M059J (cell line): ENCODE data around the gene LRRIQ1. TPM values are rescaled to one million over a fixed set of nuclear protein-coding genes. Genes with fewer than 3 reads are reported as not detected.

Experiments
- DNase-seq: peaks from one replicate; pipeline ENCODE4 v3.0.0-alpha.2; 2012; ENCODE audit warnings: low read depth
- total RNA-seq: library from RNA; depleted of rRNA; stranded (reverse); fragments of >200 nt; shearing (Covaris generic); gene quantifications from 2 replicates; pipeline ENCODE4 v1.2.3, GENCODE V29; 2014

Gene LRRIQ1
- total RNA-seq, 1 experiment from 2014 or later, result not detected

DNA sequence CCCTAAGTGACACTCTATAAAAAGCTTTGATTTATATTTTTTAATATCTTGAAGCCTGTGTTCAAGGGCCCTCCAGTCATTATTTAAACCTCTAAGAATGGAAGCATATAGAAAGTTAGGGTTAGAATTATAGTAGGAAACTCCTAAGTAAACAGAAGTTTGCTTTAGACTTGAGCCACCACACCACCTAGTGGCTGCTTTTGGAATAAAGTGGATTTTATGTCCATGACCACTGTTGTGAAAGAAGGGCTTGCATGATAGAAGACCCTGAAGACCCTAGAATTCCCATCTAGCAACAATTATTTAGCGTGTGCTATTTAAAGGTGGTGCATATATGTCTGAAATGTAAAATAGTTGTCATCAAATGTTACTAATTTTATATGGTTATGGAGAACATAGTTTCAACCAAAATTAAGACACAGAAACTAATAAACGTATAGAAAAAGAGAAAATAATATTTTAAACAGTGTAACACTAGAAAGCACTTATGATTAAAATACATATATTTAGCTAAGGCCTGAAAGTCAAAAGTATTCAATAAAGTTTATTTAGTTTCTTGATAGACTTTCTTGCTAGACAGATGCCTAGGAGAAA lies 21.3 kb downstream of the LRRIQ1 start:
- DNase-seq, result peak; percentile 21

DNA sequence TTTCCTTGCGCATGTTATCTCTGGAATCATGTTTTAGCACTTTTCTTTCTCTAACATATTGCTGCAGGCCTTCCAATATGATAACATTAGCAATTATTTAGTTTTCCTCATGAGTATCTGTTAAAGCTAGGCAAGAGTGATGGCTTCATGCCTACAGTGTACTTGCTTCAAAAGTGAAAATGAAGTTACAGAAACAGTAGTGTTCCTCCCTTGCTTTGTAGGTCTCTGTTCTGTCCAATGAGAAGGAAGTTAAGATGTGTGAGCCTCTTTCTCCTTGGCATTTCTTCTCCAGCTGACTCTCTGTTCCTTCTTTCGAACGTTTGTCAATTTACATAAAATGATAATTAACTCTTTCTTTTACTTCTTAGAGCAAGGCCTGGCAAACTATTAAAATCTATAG lies 22.2 kb downstream of the LRRIQ1 start:
- DNase-seq, result no peak

DNA sequence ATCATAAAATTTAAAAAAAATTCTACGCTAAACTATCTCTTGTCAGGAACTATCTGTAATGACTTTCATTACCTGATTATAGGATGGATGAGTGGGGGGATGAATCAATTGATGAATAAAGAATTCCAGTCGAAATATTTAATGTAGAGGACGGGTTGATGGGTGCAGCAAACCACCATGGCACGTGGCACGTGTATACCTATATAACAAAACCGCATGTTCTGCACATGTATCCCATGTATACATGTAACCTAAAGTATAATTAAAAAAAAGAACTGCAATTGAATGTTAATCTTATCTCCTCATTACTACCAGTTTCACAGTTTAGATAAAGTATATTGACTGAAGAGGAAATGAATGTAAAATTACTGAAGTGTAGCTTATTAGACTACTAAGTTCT lies 23.4 kb downstream of the LRRIQ1 start:
- DNase-seq, result no peak

DNA sequence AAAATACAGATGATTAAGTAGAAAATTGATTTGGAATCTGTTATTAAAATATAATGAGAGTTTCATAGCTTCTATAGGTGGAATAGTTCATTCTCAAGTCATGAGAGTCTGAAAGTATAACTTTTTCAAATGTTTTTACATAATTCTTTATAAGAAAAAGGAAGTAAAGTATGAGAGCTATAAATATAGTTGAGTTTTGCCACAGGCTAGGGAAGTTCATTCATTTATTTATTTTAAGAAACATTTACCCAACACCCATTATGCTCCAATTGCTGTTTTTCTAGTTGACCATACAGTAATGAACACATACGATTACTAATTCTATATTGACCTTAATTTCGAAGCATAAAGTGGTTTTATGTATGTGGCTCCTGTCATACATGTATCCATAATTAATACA lies 24.8 kb downstream of the LRRIQ1 start:
- DNase-seq, result no peak

DNA sequence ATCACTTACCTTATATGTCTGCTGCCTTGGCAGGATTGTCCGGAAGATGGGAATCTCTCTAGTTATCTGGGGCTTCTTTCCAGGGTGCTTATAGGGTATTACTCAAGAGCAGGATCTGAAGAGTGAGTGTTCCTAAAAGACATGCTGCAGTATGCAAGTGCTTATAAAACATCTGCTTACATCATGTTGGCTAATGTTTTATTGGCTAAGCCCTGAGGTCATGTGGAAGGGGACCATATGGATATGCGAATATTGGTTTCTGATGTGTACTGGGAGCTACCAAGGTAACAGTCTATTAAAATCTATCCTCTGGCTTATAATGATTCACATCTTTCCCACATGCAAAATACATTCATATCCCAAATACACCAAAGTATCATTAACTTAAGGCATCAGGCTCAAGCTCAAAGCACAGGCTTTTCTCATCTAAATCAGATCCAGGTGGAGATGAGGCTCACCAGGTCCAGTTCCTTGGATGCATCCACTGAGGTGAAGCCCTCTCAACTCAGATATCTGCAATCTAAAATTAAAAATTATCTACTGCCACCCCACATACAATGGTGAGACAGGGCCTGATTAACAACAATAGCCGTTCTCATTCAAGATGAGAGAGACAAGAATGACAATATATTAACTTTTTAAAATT lies 29.8 kb downstream of the LRRIQ1 start:
- DNase-seq, result no peak

DNA sequence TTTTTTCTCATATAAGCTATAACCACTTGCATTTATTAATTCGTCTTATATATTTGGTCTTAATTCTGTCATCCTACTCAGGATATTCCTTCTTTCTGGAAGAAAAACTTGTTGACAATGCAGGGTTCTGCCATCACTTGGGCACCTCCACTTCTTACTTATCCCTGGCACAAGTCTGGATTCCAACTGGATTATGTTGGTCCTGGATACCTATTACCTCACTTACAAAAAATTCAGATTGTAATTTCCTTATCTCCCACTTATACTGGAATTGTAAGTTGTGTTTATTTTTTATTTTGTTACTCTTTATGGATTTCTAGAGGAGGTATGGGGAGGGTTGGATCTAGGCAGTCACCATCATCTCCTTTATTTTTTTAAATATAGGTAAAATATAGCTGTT lies 36.7 kb downstream of the LRRIQ1 start:
- DNase-seq, result no peak

DNA sequence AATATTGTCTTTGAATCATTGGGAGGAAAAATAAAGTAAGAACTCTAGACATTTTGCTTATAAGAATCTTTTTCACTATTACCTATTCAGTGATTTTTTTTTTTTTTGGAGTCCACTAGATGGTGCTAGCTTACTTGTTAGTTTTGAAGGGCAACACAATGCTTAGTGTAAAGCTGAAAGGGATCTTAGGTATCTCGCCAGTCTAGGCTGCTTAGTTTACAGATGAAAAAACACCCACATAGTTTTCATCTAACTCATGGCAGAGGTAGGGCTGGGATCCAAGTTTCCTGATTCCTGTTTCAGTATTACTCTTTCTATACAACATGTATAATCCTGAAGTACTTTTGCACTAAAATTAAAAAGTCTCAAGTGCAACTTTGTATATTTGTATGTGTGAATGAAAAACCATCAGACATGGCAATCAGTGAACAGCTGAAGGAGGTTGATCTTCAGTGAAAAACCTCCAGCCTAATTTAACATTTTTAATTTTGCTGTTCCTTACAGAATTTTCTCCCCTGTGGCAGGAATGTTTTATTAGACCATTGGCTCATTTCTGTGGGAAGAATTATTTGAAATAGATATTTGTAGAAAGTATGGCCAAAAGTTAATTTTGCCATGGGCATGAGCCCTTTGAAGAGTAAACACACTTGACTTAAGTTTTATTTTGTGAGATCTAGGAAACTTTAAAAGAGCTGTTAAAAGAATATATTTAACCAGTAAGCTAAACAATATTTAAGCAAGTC lies 40.7 kb downstream of the LRRIQ1 start:
- peak; percentile 71 for DNase-seq

DNA sequence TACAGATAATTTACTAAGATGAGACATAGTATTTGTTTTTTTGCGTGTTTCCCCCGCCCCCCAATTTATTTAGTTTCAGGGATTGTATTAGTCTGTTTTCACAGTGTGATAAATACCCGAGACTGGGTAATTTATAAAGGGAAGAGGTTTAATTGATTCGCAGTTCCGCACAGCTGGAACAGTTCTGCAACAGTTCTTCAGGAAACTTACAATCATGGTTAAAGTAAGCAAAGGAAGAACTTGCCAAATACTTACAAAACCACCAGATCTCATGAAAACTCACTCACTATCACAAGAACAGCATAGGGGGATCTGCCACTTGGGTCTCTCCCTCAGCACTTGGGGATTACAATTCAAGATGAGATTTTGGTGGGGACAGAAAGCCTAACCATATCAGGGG lies 48.9 kb downstream of the LRRIQ1 start:
- no peak for DNase-seq

DNA sequence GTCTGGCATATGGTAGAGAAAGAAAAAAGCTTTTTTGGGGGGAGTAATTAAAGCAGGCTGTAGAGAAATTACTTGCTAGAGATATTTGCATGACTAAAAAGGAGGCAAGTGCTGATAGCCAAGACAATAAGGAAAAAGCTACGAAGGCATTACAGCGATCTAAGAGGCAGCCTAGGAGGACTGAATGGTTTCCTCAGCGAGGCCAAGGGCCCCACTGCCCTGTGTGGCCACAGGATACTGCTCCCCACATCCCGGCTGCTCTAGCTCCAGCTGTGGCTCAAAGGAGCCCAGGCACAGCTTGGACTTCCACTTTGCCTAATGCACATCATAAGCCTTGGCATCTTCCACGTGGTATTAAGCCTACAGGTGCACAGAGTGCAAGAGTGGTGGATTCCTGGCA lies 53.6 kb downstream of the LRRIQ1 start:
- no peak for DNase-seq

DNA sequence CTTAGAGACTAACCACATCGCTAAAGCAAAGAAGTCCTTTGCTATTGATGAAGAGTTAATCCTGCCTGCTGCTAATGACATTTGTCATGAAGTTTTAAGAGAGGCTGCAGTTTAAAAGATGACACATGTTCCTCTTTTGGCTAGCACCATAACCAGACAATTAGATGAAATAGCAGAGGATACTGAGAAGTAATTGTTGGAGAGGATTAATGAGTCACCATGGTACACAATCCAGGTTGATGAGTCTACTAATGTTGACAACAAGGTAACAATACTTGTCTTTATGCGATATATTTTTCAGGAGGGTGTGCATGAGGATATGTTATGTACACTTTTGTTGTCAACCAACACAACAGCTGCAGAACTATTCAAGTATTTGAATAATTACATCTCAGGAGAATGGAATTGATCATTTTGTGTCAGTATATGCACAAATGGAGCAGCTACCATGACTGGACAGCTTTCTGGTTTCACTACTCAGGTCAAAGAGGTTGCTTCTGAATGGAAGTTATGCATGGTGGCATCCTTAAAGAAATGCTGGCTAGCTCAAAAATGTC lies 56.7 kb downstream of the LRRIQ1 start:
- no peak for DNase-seq

DNA sequence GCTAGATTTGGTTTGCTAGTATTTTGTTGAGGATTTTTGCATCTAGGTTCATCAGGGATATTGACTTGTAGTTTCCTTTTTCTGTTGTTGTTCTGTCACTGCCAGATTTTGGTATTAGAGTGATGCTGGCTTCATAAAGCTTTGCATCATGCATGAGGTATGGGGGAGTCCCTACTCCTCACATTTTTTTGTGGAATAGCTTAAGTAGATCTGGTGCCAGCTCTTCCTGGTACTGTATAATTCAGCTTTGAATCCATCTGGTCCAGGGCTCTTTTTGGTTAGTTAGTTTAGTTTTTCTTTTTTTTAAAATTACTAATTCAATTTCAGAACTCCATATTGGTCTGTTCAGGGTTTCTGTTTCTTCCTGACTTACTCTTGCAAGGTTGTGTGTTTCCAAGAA lies 59.4 kb downstream of the LRRIQ1 start:
- DNase-seq, result no peak

DNA sequence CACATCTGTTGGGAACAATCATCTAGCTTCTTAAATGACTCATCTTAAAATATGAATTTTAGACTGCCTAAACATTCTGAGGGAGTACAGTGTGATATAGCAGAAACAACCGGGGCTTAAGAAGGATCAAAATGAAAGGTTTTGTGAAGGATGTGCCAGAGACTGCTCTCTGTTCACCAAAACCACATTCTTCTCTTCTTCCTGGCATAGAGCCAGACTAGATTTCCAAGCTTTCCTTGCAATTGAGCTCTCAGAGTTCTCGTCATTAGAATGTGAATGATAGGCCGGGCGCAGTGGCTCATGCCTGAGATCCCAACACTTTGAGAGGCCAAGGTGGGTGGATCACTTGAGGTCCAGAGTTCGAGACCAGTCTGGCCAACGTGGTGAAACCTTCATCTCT lies 94.5 kb downstream of the LRRIQ1 start:
- DNase-seq, result no peak

DNA sequence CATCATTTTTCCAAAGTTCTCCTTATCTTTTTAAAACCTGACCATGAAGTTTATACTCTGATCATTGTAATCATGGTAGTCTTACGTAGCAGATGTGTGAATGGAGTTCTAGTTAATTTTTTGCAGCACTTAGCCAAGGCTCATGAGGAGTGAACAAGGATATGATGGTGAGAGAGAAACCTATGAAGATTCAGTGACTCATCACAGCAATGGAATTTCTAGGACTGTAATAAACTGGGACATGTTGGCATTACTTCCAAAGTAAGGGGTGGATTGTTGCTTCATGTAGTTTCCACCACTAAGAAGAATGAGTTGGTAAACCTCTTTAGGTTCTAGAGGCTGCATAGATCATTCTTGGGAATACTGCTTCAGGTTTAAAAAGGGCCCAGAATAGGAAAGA lies 102.7 kb downstream of the LRRIQ1 start:
- DNase-seq, result no peak

DNA sequence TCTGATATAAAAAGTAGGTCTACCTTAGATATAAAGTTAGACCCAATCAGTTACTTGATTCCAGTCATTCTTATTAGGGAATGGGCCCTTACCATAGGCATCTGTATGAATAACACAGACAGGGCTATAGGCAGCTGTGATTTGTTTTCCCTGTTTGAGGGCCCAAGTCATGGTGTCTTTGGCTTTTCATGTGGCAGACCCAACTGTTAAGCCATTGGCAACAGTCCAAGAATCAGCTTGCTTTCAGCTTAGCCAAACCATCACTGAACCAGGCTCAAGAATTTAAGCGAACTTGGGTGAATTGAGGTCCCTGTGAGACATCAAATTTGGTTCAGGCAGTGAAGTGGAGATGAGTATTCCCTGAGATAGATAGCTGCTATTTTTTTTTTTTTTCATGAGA lies 111.2 kb downstream of the LRRIQ1 start:
- peak; percentile 0 for DNase-seq

DNA sequence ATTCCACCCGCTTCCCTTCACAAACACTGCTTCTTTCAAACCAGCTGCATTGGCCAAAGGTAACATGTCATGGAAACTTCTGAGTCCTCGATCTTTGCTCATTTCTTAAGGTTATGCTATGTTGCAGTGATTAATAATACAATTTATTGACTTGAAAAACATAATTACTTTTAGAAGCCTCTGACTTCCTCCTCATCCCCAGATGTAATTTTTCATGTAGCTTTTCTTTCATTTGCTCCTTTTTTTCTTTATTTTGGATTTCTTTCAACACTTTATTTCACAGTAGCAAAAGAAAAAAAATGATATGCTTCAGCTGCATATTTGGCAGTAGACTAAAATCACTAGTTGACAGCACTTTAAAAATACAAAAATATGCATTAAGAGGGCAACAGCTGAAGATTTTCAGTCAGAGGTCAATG lies 116.2 kb downstream of the LRRIQ1 start:
- DNase-seq, result no peak

DNA sequence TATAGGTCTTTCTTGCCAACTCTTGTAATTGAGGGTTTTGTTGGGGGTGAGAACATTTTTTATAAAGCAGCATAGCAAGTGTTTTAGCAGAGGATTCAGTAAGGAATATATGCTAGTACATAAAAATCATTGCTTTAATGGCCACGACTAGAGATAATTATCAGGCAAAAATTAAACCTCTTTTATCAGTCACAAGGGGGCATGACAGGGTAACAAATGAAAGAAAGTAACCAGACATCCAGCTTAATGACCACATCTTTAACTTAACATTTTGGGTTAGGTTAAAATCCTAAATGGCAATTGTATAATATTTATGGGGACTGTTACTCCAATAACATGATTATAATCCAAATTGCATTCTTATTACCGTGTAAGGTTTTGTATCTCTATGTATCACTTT lies 119.6 kb downstream of the LRRIQ1 start:
- peak; percentile 2 for DNase-seq

DNA sequence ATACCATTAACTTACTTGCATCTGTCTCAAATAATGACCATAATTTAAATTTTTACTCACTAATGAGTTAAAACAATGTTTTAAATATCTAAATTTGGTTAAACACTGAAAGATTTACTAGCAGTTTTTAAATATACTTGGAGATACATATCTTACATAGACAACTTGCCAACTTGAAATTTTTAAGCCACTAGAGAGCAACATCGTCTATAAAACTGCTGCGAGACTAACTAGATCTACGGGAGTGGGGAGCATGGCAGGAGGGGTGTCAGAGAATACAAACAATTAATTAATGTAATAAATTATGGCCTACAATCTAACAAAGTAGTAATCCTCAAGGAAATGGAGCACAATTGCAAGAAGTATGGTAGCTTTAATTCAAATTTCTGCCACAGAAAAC lies 120.4 kb downstream of the LRRIQ1 start:
- DNase-seq, result no peak

DNA sequence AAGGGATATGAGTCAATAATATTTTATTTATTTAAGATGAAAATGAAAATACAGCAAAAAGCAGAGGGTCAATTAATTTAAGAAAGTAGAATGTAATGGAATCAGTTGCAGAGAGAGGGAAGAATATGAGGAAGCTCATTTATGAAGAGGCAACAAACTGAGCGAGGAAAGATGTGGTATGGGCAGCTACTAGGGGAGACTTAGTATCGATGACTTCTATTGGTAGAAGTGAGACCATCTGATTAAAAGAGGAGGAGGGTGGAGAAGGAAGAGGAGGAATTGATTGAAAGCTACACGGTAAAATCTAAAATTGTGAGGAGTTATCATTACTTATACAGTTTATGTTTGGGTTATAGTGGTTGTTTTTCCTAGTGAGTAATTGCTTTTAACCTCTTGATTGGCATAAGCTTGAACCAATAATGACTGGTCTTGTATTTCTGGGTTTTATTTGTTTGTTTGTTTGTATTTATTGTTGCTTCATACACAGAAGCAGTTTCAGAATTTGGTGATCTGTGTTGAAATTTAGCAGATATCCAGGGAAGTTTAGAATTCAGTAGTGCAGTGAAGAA lies 121.0 kb downstream of the LRRIQ1 start:
- no peak for DNase-seq

DNA sequence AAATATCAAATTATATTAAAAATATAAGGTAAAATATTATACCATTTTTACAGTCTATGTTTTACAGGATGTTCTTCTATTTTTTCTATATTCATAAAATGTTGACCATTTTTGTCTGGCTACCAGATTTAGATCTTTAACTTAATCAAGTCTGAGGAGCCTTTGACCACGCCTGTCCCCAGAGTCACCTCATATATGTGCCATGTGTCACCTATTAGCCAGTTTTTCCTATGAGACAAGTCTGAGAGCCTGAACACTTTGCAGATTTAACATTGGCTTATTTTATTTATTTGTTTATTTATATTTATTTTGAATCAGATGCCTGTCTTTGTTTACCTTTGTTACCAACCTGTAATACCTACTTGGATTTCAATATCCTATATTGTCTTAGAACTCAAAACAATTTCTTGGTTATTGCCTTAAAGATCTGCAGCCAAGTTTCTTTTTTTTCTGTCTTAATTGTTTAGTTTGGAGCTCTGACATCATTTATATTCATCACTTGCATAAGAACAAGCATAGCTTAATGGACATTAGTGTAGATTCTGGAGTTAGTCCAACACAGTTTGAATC lies 127.7 kb downstream of the LRRIQ1 start:
- DNase-seq, result no peak

DNA sequence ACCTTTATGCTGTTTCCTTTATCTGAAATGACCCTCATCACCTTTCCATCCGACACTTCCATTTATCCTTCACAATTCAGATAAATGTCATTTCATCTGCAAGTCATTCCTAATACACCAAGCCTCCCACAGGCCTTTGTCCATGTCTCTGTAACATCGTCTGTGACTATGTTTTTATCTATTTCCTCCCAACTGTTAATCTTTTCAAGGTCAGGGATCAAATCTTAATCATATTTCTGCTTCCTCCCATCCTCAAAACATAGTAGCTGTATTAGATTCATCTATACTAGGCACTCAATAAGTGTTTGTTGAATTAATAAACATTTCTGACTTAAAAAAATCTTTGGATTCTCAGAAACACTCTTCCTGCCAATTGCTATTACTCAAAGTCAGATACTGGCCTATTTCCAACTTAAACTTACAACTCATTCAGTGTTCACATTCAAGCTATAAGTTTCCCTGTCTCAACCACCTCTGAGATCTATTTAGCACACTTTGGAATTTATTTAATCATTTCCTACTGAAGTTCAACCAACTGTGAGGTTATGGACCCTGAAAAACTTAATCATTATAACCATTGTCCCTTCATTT lies 143.6 kb downstream of the LRRIQ1 start:
- DNase-seq, result no peak

DNA sequence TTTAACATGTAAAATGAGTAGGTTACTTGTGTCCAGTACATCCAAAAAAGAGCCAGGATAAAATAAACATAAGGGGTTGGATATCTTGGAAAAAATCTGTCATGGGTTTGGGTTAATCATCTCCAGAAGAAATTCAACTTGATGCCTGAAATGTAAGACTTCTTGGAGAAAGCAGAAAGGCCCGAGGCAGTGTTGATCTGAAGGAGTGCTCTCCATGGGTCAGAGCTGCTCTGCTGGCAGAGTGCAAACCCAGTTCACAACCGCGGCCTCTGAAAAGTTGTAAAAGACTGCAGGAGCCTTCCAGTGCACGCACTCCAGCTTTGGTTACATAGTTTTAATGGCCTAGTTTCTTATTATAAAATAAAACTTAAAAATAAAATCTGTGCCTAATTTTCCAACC lies 146.5 kb downstream of the LRRIQ1 start:
- DNase-seq, result no peak

DNA sequence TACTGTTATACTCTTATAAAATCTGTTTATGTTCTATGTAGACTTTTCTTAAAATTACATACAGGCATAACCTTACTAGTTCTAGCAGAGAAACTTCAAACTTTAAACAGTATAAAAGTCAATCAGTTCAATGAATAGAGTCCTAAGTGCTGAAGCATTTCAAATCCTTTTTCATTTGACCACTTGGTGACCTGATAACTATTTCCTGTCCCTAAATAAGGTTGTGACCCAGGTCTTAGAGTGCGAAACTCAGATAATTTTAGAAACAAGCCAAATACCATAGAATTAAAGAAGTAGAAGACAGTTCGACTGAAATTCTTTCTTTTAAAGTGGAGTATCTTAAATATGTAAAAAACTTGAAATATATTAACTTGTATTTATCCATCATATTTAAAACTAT lies 147.7 kb downstream of the LRRIQ1 start:
- no peak for DNase-seq
